Sigmoid colon (tissue), 4 donors: ENCODE results near the gene CCSER1.

ENCODE experiments used
- CTCF ChIP-seq, 4 experiments: fragments of 450-650 bp in 3 of 4; fragments of 200-600 bp in 1 of 4; IDR thresholded peaks; one replicate each; pipeline ENCODE4 v1.5.1; 2016 to 2019; ENCODE audit warnings: antibody characterized with exemption in 4 of 4, mild to moderate bottlenecking in 3 of 4, moderate library complexity in 2 of 4
- POLR2A ChIP-seq, 2 donors: fragments of 450-650 bp; IDR thresholded peaks; one replicate each; pipeline ENCODE4 v1.6.1; 2016; ENCODE audit warnings: antibody characterized with exemption in 2 of 2, mild to moderate bottlenecking in 2 of 2, moderate library complexity in 2 of 2
- POLR2AphosphoS5 ChIP-seq, 4 donors: sonication (generic); formaldehyde crosslinking; IDR thresholded peaks; one replicate each; pipeline ENCODE4 v1.6.1; 2017; ENCODE audit warnings: antibody characterized with exemption in 4 of 4

- no peak for TF ChIP-seq POLR2AphosphoS5 (IDR thresholded peaks at IDR 0.05)
- no peak for TF ChIP-seq POLR2A (IDR thresholded peaks at IDR 0.05)
- no peak for TF ChIP-seq CTCF (IDR thresholded peaks at IDR 0.05)
Measured at GRCh38 chr4:91288702-91289311, 1161.6 kb downstream of the CCSER1 start.
